ENCODE results near the gene SLC27A6.
"Not testable (repeated sequence)": the region's sequence is repeated elsewhere in the genome, so short reads cannot be mapped to it uniquely, and the experiment has no call there.

The SLC27A6 gene

GRCh38 chr5:129001841-129002526 is 36.7 kb downstream of the SLC27A6 start:
- in situ Hi-C loops (cut with MboI; ENCODE audit: low sequenced_read_pairs) = no loop called here

- in situ Hi-C loops (cut with MboI; ENCODE audit: low sequenced_read_pairs) = no loop called here
Measured at GRCh38 chr5:129002527-129002842, 37.2 kb downstream of the SLC27A6 start.

- in situ Hi-C loops (cut with MboI; ENCODE audit: low sequenced_read_pairs) = no loop called here
Measured at GRCh38 chr5:129003232-129003631, 37.9 kb downstream of the SLC27A6 start.

- in situ Hi-C loops (cut with MboI; ENCODE audit: low sequenced_read_pairs) = no loop called here
Measured at GRCh38 chr5:129014185-129014584, 48.9 kb downstream of the SLC27A6 start.

GRCh38 chr5:129018837-129019236 is 53.5 kb downstream of the SLC27A6 start:
- in situ Hi-C loops (cut with MboI; ENCODE audit: low sequenced_read_pairs) = no loop called here

GRCh38 chr5:129019401-129019908 is 54.2 kb downstream of the SLC27A6 start:
- in situ Hi-C loops (cut with MboI; ENCODE audit: low sequenced_read_pairs) = no loop called here

- in situ Hi-C loops (cut with MboI; ENCODE audit: low sequenced_read_pairs) = no loop called here
Measured at GRCh38 chr5:129020683-129021082, 55.4 kb downstream of the SLC27A6 start.

- in situ Hi-C loops (cut with MboI; ENCODE audit: low sequenced_read_pairs) = no loop called here
Measured at GRCh38 chr5:129021744-129022143, 56.5 kb downstream of the SLC27A6 start.

- in situ Hi-C loops (cut with MboI; ENCODE audit: low sequenced_read_pairs) = no loop called here
Measured at GRCh38 chr5:129022599-129022998, 57.3 kb downstream of the SLC27A6 start.

GRCh38 chr5:129027260-129027659 is 62.0 kb downstream of the SLC27A6 start:
- in situ Hi-C loops (cut with MboI; ENCODE audit: low sequenced_read_pairs) = no loop called here

- in situ Hi-C loops (cut with MboI; ENCODE audit: low sequenced_read_pairs) = no loop called here
Measured at GRCh38 chr5:129031886-129032683, 66.8 kb downstream of the SLC27A6 start.

- in situ Hi-C loops (cut with MboI; ENCODE audit: low sequenced_read_pairs) = not testable (repeated sequence)
Measured at GRCh38 chr5:129036257-129036656, 71.0 kb downstream of the SLC27A6 start.

- in situ Hi-C loops (cut with MboI; ENCODE audit: low sequenced_read_pairs) = no loop called here
Measured at GRCh38 chr5:129041196-129041881, 76.1 kb downstream of the SLC27A6 start.

GRCh38 chr5:129042306-129042705 is 77.0 kb downstream of the SLC27A6 start:
- in situ Hi-C loops (cut with MboI; ENCODE audit: low sequenced_read_pairs) = no loop called here

GRCh38 chr5:129043894-129044293 is 78.6 kb downstream of the SLC27A6 start:
- in situ Hi-C loops (cut with MboI; ENCODE audit: low sequenced_read_pairs) = no loop called here

- in situ Hi-C loops (cut with MboI; ENCODE audit: low sequenced_read_pairs) = no loop called here
Measured at GRCh38 chr5:129046151-129046550, 80.9 kb downstream of the SLC27A6 start.

GRCh38 chr5:129048509-129048908 is 83.2 kb downstream of the SLC27A6 start:
- in situ Hi-C loops (cut with MboI; ENCODE audit: low sequenced_read_pairs) = no loop called here

- in situ Hi-C loops (cut with MboI; ENCODE audit: low sequenced_read_pairs) = no loop called here
Measured at GRCh38 chr5:129049126-129049799, 84.0 kb downstream of the SLC27A6 start.

GRCh38 chr5:129051283-129051682 is 86.0 kb downstream of the SLC27A6 start:
- in situ Hi-C loops (cut with MboI; ENCODE audit: low sequenced_read_pairs) = no loop called here

- in situ Hi-C loops (cut with MboI; ENCODE audit: low sequenced_read_pairs) = no loop called here
Measured at GRCh38 chr5:129053438-129053837, 88.2 kb downstream of the SLC27A6 start.

GRCh38 chr5:129057329-129057728 is 92.0 kb downstream of the SLC27A6 start:
- in situ Hi-C loops (cut with MboI; ENCODE audit: low sequenced_read_pairs) = no loop called here
